ENCODE measurements around the gene MISP. TPM values are rescaled to one million over a fixed set of nuclear protein-coding genes. Genes with fewer than 3 reads are reported as not detected.

Gene MISP
- total and polyA plus RNA-seq, 2 experiments from 2014 or later: 0.27 to 0.28 TPM

DNA sequence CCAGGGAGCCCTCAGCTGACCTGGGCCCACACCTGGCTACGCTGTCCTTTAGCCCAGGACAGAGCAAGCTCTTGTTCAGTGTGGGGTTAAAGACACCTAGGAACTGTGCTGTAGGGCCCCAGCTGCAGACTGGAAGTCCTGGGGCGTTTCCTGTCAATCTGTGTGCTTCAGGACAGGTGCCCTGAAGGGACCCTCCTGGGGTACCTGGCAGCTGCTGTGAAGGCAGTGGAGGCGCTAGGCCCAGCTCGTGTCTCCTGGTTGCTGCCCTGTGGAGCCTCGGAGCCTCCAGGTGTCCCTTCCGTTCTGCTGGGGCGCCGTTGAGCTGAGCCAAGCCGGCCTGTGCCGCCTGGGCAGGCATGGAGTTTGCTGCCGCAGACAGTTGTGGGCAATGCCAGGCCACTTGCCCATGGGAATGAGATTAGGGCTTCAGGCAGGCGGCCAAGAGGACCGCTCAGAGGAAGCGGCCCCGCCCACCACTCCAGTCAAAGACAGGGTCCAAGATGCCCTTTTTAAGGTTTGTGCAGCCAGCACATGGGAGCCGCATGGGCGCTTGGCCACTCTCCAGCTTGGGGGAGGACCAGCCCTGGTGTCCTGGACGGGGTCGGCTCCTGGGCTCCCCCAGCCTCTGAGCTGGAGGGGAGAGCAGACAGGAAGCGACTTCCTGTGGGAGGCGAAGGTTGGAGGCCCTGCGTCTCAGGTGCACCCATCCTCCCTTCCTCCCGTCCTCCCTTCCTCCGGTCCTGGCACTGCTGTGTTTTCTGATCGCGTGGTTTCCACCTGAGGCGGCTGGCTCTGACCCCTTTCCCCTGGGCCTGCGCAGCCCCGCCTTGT is 50.3 kb downstream of the MISP start:
- no peak for TF ChIP-seq CTCF (conservative IDR thresholded peaks at IDR 0.05; ENCODE audit: low read depth in 2 of 2)
- TF ChIP-seq STAT1 (IDR thresholded peaks at IDR 0.05; ENCODE audit: unreplicated experiment): no peak
- no peak for TF ChIP-seq ZNF462 (CRISPR knock-in tag; IDR thresholded peaks at IDR 0.05)
- TF ChIP-seq NANOG (IDR thresholded peaks at IDR 0.05; ENCODE audit: borderline replicate concordance): no peak
- no peak for TF ChIP-seq JUNB (IDR thresholded peaks at IDR 0.05; ENCODE audit: unreplicated experiment)
- no peak for TF ChIP-seq EZH2 (IDR thresholded peaks at IDR 0.05; ENCODE audit: low read depth, unreplicated experiment)
- TF ChIP-seq, protein P1, sequence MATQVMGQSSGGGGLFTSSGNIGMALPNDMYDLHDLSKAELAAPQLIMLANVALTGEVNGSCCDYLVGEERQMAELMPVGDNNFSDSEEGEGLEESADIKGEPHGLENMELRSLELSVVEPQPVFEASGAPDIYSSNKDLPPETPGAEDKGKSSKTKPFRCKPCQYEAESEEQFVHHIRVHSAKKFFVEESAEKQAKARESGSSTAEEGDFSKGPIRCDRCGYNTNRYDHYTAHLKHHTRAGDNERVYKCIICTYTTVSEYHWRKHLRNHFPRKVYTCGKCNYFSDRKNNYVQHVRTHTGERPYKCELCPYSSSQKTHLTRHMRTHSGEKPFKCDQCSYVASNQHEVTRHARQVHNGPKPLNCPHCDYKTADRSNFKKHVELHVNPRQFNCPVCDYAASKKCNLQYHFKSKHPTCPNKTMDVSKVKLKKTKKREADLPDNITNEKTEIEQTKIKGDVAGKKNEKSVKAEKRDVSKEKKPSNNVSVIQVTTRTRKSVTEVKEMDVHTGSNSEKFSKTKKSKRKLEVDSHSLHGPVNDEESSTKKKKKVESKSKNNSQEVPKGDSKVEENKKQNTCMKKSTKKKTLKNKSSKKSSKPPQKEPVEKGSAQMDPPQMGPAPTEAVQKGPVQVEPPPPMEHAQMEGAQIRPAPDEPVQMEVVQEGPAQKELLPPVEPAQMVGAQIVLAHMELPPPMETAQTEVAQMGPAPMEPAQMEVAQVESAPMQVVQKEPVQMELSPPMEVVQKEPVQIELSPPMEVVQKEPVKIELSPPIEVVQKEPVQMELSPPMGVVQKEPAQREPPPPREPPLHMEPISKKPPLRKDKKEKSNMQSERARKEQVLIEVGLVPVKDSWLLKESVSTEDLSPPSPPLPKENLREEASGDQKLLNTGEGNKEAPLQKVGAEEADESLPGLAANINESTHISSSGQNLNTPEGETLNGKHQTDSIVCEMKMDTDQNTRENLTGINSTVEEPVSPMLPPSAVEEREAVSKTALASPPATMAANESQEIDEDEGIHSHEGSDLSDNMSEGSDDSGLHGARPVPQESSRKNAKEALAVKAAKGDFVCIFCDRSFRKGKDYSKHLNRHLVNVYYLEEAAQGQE (IDR thresholded peaks at IDR 0.05; ENCODE audit: unreplicated experiment): no peak
- TF ChIP-seq ZNF331 (CRISPR knock-in tag; IDR thresholded peaks at IDR 0.05; ENCODE audit: low read depth): no peak
- TF ChIP-seq, protein P2, sequence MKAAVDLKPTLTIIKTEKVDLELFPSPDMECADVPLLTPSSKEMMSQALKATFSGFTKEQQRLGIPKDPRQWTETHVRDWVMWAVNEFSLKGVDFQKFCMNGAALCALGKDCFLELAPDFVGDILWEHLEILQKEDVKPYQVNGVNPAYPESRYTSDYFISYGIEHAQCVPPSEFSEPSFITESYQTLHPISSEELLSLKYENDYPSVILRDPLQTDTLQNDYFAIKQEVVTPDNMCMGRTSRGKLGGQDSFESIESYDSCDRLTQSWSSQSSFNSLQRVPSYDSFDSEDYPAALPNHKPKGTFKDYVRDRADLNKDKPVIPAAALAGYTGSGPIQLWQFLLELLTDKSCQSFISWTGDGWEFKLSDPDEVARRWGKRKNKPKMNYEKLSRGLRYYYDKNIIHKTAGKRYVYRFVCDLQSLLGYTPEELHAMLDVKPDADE (IDR thresholded peaks at IDR 0.05): no peak
- no peak; the same call in none of the 2 replicates for TF ChIP-seq POLR2AphosphoS5 (IDR thresholded peaks at IDR 0.05; ENCODE audit: low read depth)
- no peak for TF ChIP-seq ZNF114 (CRISPR knock-in tag; IDR thresholded peaks at IDR 0.05)
- TF ChIP-seq CREB1 (CRISPR knock-in tag; IDR thresholded peaks at IDR 0.05; ENCODE audit: low read depth): no peak
- no peak for TF ChIP-seq EZH2phosphoT487 (IDR thresholded peaks at IDR 0.05; ENCODE audit: unreplicated experiment)
- peaks cover 17% of the 10 kb centered on the region; the same call in 1 of the 2 replicates for H3K36me3 ChIP-seq (ENCODE audit: insufficient read depth)
- no peaks in the 10 kb centered on the region for H3K27me3 ChIP-seq (ENCODE audit: insufficient read depth)
- Mint-ChIP-seq H3K4me3 (peak overlapping the region; percentile 49; the same call in 1 of the 3 replicates), H3K9me3 (no peaks in the 10 kb centered on the region), H3K27ac (peak overlapping the region; percentile 67; the same call in 1 of the 2 replicates), H3K4me1 (peaks cover 33% of the 10 kb centered on the region), H3K36me3 (ENCODE audit: low read depth) (peaks cover 69% of the 10 kb centered on the region), H3K27me3 (ENCODE audit: insufficient read depth, low read depth, poor library complexity) (peaks cover 30% of the 10 kb centered on the region)
- H3K9me2 ChIP-seq (ENCODE audit: insufficient read depth): no peaks in the 10 kb centered on the region
- peak; percentile 15 for DNase-seq (ENCODE audit: low spot score)
- peak overlapping the region; percentile 55 for H3K4me2 ChIP-seq
- H3F3A ChIP-seq (replicated peaks; ENCODE audit: low read depth): peaks cover 35% of the 10 kb centered on the region
- ATAC-seq: no peak
- H3K79me2 ChIP-seq (replicated peaks; ENCODE audit: insufficient read depth): peaks cover 82% of the 10 kb centered on the region
- H3K4me3 ChIP-seq: peak overlapping the region; percentile 17; the same call in 1 of the 2 replicates
- H2AFZ ChIP-seq: no peak overlapping the region
- peak overlapping the region; percentile 76; the same call in 1 of the 2 replicates for H3K27ac ChIP-seq (ENCODE audit: low read depth)
- peaks cover 57% of the 10 kb centered on the region for H4K20me1 ChIP-seq (replicated peaks; ENCODE audit: insufficient read depth)
- H3K4me1 ChIP-seq (ENCODE audit: insufficient read depth): peaks cover 30% of the 10 kb centered on the region
